WI38 (cell line): ENCODE data around the gene APBB1.

Source experiments
- H3K4me3 ChIP-seq: 2 replicates; pipeline ENCODE4 v1.5.1; 2011; ENCODE audit warnings: low read depth, mild to moderate bottlenecking, control low read depth, low read length
- CTCF ChIP-seq: IDR thresholded peaks from 2 replicates; pipeline ENCODE4 v1.5.1; 2012; ENCODE audit warnings: low read depth, mild to moderate bottlenecking, control low read depth, low read length

The APBB1 gene

GRCh38 chr11:6419009-6419631 is at the start of gene APBB1:
Gene APBB1, minus strand, starts transcription at chr11:6419094. Its CDS starts 7,747 bp downstream, at chr11:6411347.
- peak within 1 kb of the TSS; percentile 73 for H3K4me3 ChIP-seq
- no peak for TF ChIP-seq CTCF

GRCh38 chr11:6459099-6459450 is 40.2 kb upstream of the APBB1 start:
- H3K4me3 ChIP-seq = no peak overlapping the region
- TF ChIP-seq CTCF = no peak

- no peak overlapping the region for H3K4me3 ChIP-seq
- no peak for TF ChIP-seq CTCF
Observed at GRCh38 chr11:6458352-6459098, 39.6 kb upstream of the APBB1 start.

GRCh38 chr11:6457581-6458320 is 38.9 kb upstream of the APBB1 start:
- no peak for TF ChIP-seq CTCF
- H3K4me3 ChIP-seq = no peak overlapping the region

GRCh38 chr11:6456361-6457073 is 37.6 kb upstream of the APBB1 start:
- no peak overlapping the region for H3K4me3 ChIP-seq
- no peak for TF ChIP-seq CTCF

GRCh38 chr11:6455070-6455469 is 36.2 kb upstream of the APBB1 start:
- no peak overlapping the region for H3K4me3 ChIP-seq
- TF ChIP-seq CTCF = no peak
